GM12872 (cell line): Measurements from ENCODE around the gene UGT1A10.

Experiments
- CTCF ChIP-seq: IDR thresholded peaks from 3 replicates; pipeline ENCODE4 v1.5.1; 2011; ENCODE audit warnings: low read depth, mild to moderate bottlenecking, low read length, moderate library complexity; ENCODE audit not compliant: insufficient read depth

Gene UGT1A10

GRCh38 chr2:233779722-233780121, 143.5 kb downstream of the UGT1A10 start:
- TF ChIP-seq CTCF, result no peak

GRCh38 chr2:233780771-233781170, 144.5 kb downstream of the UGT1A10 start:
- no peak for TF ChIP-seq CTCF

GRCh38 chr2:233789554-233789953, 153.3 kb downstream of the UGT1A10 start:
- no peak for TF ChIP-seq CTCF

- TF ChIP-seq CTCF, result no peak
Measured at GRCh38 chr2:233791151-233791882, 155.1 kb downstream of the UGT1A10 start.

- no peak for TF ChIP-seq CTCF
Measured at GRCh38 chr2:233791883-233792329, 155.7 kb downstream of the UGT1A10 start.

- no peak for TF ChIP-seq CTCF
Measured at GRCh38 chr2:233792720-233793119, 156.5 kb downstream of the UGT1A10 start.

- TF ChIP-seq CTCF, result no peak
Measured at GRCh38 chr2:233793465-233794127, 157.3 kb downstream of the UGT1A10 start.
